ENCODE data around the gene OTC. TPM values are rescaled to one million over a fixed set of nuclear protein-coding genes. Genes with fewer than 3 reads are reported as not detected.

OTC gene
- total RNA-seq (2014; rRNA removed; shearing (Covaris generic)): not detected in 2 replicates
- polyA plus RNA-seq (2016; fragmentation: Nextera tagmentation; extraction: Ambion mirVana): not detected in 2 replicates

- H3K27me3 ChIP-seq (replicated peaks; ENCODE audit: insufficient read depth): no peaks in the 10 kb centered on the region
- no peak within 1 kb of the TSS for H3K27ac ChIP-seq
- H3K9ac ChIP-seq: no peak within 1 kb of the TSS
- H4K20me1 ChIP-seq (ENCODE audit: insufficient read depth): no peaks in the 10 kb centered on the region
- no peaks in the 10 kb centered on the region for H3K9me2 ChIP-seq (ENCODE audit: insufficient read depth)
- no peak for TF ChIP-seq EZH2 (IDR thresholded peaks at IDR 0.05; ENCODE audit: insufficient read depth, poor library complexity, severe bottlenecking)
- no peak for TF ChIP-seq EZH2phosphoT487 (IDR thresholded peaks at IDR 0.05; ENCODE audit: insufficient read depth, low read depth)
- in situ Hi-C loops (cut with MboI): loop anchor here (25.0 kb wide), 1 partner anchor 110 kb away; no protein-coding TSS in a partner anchor
- H3K4me2 ChIP-seq (ENCODE audit: unreplicated experiment): no peak within 1 kb of the TSS
- no peaks in the 10 kb centered on the region for H3K36me3 ChIP-seq (ENCODE audit: low read depth)
- H3F3A ChIP-seq (ENCODE audit: insufficient read depth): no peaks in the 10 kb centered on the region
- H3K9me3 ChIP-seq (ENCODE audit: low read depth): no peaks in the 10 kb centered on the region
- 74 to 78% methylated on average over 4 of the region's 4 CpGs for WGBS, 2 experiments (ENCODE audit: low coverage in 1 of 2, low lambda C conversion rate in 2 of 2, missing lambda C conversion rate in 2 of 2)
- no peak within 1 kb of the TSS for H3K4me3 ChIP-seq
- no peaks in the 10 kb centered on the region for H3K4me1 ChIP-seq (ENCODE audit: insufficient read depth)
- no peaks in the 10 kb centered on the region for H3K79me2 ChIP-seq (ENCODE audit: insufficient read depth)
- DNase-seq: no peak
- no peak within 1 kb of the TSS for H2AFZ ChIP-seq
Observed at GRCh38 chrX:38352362-38352761, at the start of gene OTC. Gene OTC, plus strand, starts transcription at chrX:38352604. Its CDS starts 93 bp downstream, at chrX:38352697.

DNA sequence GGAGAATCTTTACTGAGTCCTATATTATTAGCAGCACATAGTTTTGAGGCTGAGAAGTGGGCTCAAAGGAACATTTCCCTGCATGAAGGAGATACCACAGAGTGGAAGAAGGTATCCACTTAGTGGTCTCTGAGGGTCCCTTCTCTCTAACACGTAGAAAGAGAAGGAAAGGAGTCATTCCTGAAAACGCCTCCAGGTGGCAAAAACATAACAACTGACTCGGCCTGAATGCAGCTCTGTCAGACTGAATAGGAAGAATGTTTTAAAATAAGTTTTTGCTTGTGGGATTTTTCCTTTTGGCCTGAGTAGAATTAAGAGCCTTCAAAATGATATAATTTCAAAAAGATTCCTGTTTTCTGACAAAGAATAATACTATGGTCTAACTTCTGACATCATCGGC is 48.4 kb upstream of the OTC start:
- in situ Hi-C loops (cut with MboI): loop anchor here (25.0 kb wide), 1 partner anchor 392 kb away; no protein-coding TSS in a partner anchor
- H3F3A ChIP-seq (ENCODE audit: insufficient read depth): no peaks in the 10 kb centered on the region
- peak; percentile 21 for DNase-seq
- no peak overlapping the region for H3K4me2 ChIP-seq (ENCODE audit: unreplicated experiment)
- TF ChIP-seq EZH2phosphoT487 (IDR thresholded peaks at IDR 0.05; ENCODE audit: insufficient read depth, low read depth) (no peak), EZH2 (IDR thresholded peaks at IDR 0.05; ENCODE audit: insufficient read depth, poor library complexity, severe bottlenecking) (no peak)
- WGBS, 2 experiments (ENCODE audit: low coverage in 1 of 2, low lambda C conversion rate in 2 of 2, missing lambda C conversion rate in 2 of 2): 69 to 77% methylated on average over 4 of the region's 4 CpGs
- no peak overlapping the region for H3K4me3 ChIP-seq
- no peaks in the 10 kb centered on the region for H4K20me1 ChIP-seq (ENCODE audit: insufficient read depth)
- no peaks in the 10 kb centered on the region for H3K9me2 ChIP-seq (ENCODE audit: insufficient read depth)
- no peak overlapping the region for H2AFZ ChIP-seq
- H3K27ac ChIP-seq: no peak overlapping the region
- no peaks in the 10 kb centered on the region for H3K4me1 ChIP-seq (ENCODE audit: insufficient read depth)
- H3K9me3 ChIP-seq (ENCODE audit: low read depth): no peaks in the 10 kb centered on the region
- H3K79me2 ChIP-seq (ENCODE audit: insufficient read depth): no peaks in the 10 kb centered on the region
- H3K27me3 ChIP-seq (replicated peaks; ENCODE audit: insufficient read depth): no peaks in the 10 kb centered on the region
- H3K9ac ChIP-seq: no peak overlapping the region
- H3K36me3 ChIP-seq (ENCODE audit: low read depth): no peaks in the 10 kb centered on the region

DNA sequence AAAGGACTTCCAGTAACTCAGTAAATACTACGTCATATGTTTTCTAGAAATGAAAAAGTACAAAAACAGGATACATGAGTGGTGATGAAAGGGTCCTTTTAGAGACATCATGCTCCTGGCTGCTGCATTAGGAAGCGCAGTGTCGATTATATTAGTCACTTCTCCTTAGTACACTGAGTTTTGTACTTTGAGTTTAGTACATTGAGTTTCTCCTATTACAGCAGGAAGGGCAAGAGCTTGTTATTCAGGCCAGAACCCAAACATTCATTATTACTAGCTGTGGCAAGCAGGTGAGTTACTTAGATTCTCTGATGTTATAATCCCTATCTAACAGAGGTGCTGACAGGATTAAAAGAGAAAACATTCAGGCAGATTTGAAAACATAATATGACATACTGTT is 46.4 kb upstream of the OTC start:
- TF ChIP-seq EZH2 (IDR thresholded peaks at IDR 0.05; ENCODE audit: insufficient read depth, poor library complexity, severe bottlenecking) (no peak), EZH2phosphoT487 (IDR thresholded peaks at IDR 0.05; ENCODE audit: insufficient read depth, low read depth) (no peak)
- no peaks in the 10 kb centered on the region for H4K20me1 ChIP-seq (ENCODE audit: insufficient read depth)
- H3K27me3 ChIP-seq (replicated peaks; ENCODE audit: insufficient read depth): no peaks in the 10 kb centered on the region
- no peak for DNase-seq
- no peak overlapping the region for H3K4me2 ChIP-seq (ENCODE audit: unreplicated experiment)
- no peak overlapping the region for H3K9ac ChIP-seq
- no peaks in the 10 kb centered on the region for H3F3A ChIP-seq (ENCODE audit: insufficient read depth)
- H3K79me2 ChIP-seq (ENCODE audit: insufficient read depth): no peaks in the 10 kb centered on the region
- H3K36me3 ChIP-seq (ENCODE audit: low read depth): no peaks in the 10 kb centered on the region
- no peaks in the 10 kb centered on the region for H3K9me3 ChIP-seq (ENCODE audit: low read depth)
- H2AFZ ChIP-seq: no peak overlapping the region
- in situ Hi-C loops (cut with MboI): loop anchor here (25.0 kb wide), 1 partner anchor 394 kb away; no protein-coding TSS in a partner anchor
- no peaks in the 10 kb centered on the region for H3K4me1 ChIP-seq (ENCODE audit: insufficient read depth)
- H3K4me3 ChIP-seq: no peak overlapping the region
- H3K9me2 ChIP-seq (ENCODE audit: insufficient read depth): no peaks in the 10 kb centered on the region
- H3K27ac ChIP-seq: no peak overlapping the region
- 74 to 76% methylated on average over 3 of the region's 3 CpGs for WGBS, 2 experiments (ENCODE audit: low coverage in 1 of 2, low lambda C conversion rate in 2 of 2, missing lambda C conversion rate in 2 of 2)

DNA sequence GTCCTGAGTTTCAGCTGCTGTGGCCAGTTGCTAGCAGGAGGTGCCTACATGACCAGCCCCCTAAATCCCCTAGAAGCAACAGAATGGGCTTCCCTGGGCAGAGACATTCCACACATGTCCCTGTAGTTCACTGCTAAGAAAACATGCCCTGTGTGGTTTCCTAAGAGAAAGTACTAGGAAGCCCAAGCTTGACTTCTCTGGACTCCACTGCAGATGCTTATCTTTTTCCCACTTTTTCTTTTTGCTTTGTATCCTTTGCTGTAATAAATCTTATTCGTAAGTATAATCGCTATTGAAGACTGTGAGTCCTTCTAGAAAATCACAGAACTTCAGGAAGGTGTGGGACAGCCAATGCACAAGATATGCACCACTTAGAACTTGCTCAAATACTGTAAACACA is 40.7 kb upstream of the OTC start:
- Histone ChIP-seq H3K36me3 (ENCODE audit: low read depth) (no peaks in the 10 kb centered on the region), H3K9me3 (ENCODE audit: low read depth) (no peaks in the 10 kb centered on the region)
- in situ Hi-C loops (cut with MboI): loop anchor here (25.0 kb wide), 1 partner anchor 399 kb away; no protein-coding TSS in a partner anchor

More for the DNA sequence above, 40.7 kb upstream of the OTC start:
- 97 to 100% methylated on average over 2 of the region's 2 CpGs for WGBS, 2 experiments (ENCODE audit: low coverage in 1 of 2, low lambda C conversion rate in 2 of 2, missing lambda C conversion rate in 2 of 2)
- Histone ChIP-seq H3K79me2 (ENCODE audit: insufficient read depth) (no peaks in the 10 kb centered on the region), H3K9me2 (ENCODE audit: insufficient read depth) (no peaks in the 10 kb centered on the region), H3K4me2 (ENCODE audit: unreplicated experiment) (no peak overlapping the region), H3K9ac (no peak overlapping the region), H2AFZ (no peak overlapping the region), H4K20me1 (ENCODE audit: insufficient read depth) (no peaks in the 10 kb centered on the region), H3K4me3 (no peak overlapping the region), H3K27ac (no peak overlapping the region), H3K27me3 (replicated peaks; ENCODE audit: insufficient read depth) (no peaks in the 10 kb centered on the region), H3F3A (ENCODE audit: insufficient read depth) (peaks cover 10% of the 10 kb centered on the region; the same call in 1 of the 2 replicates), H3K4me1 (ENCODE audit: insufficient read depth) (peaks cover 19% of the 10 kb centered on the region)
- TF ChIP-seq EZH2phosphoT487 (IDR thresholded peaks at IDR 0.05; ENCODE audit: insufficient read depth, low read depth) (no peak), EZH2 (IDR thresholded peaks at IDR 0.05; ENCODE audit: insufficient read depth, poor library complexity, severe bottlenecking) (no peak)
- DNase-seq: no peak

All from GM23248 (cell line).